Subcutaneous abdominal adipose tissue (tissue), 5 donors: Measurements from ENCODE around the gene OXTR.

Experiments
- H3K27ac ChIP-seq: one replicate; pipeline ENCODE4 v1.7.0; 2013; ENCODE audit warnings: low read depth, mild to moderate bottlenecking, inconsistent platforms, low read length, moderate library complexity
- H3K27me3 ChIP-seq, 5 donors: one replicate each; pipeline ENCODE4 v1.7.0; 2013; ENCODE audit warnings: low read length in 5 of 5, inconsistent platforms in 1 of 5; ENCODE audit not compliant: control insufficient read depth in 5 of 5, insufficient read depth in 4 of 5
- H3K36me3 ChIP-seq, 5 donors: one replicate each; pipeline ENCODE4 v1.7.0; 2013; ENCODE audit warnings: low read length in 5 of 5; ENCODE audit not compliant: control insufficient read depth in 5 of 5, insufficient read depth in 5 of 5
- H3K4me1 ChIP-seq, 5 donors: one replicate each; pipeline ENCODE4 v1.7.0; 2013; ENCODE audit warnings: low read length in 5 of 5, mild to moderate bottlenecking in 3 of 5, moderate library complexity in 1 of 5; ENCODE audit not compliant: control insufficient read depth in 5 of 5, insufficient read depth in 5 of 5
- H3K4me3 ChIP-seq, 5 donors: one replicate each; pipeline ENCODE4 v1.7.0; 2013; ENCODE audit warnings: low read length in 5 of 5, low read depth in 1 of 5
- H3K9ac ChIP-seq, 5 donors: one replicate each; pipeline ENCODE4 v1.7.0; 2013; ENCODE audit warnings: low read length in 5 of 5, mild to moderate bottlenecking in 4 of 5, moderate library complexity in 3 of 5
- H3K9me3 ChIP-seq, 5 donors: one replicate each; pipeline ENCODE4 v1.7.0; 2013; ENCODE audit warnings: low read length in 5 of 5; ENCODE audit not compliant: control insufficient read depth in 5 of 5
- donor health status: healthy.
- donor health status: healthy.
- donor health status: healthy.
- donor health status: healthy.
- donor health status: healthy.

The OXTR gene

GRCh38 chr3:8734908-8735307 lies 34.5 kb downstream of the OXTR start:
- Histone ChIP-seq H3K4me3 (no peak overlapping the region), H3K4me1 (peaks cover 0 to 8% (median 5%) of the 10 kb centered on the region in 5 donors), H3K36me3 (no peaks in the 10 kb centered on the region), H3K9ac (no peak overlapping the region), H3K27me3 (peaks cover 0 to 3% (median 0%) of the 10 kb centered on the region in 5 donors), H3K27ac (no peak overlapping the region), H3K9me3 (peaks cover 0 to 2% (median 0%) of the 10 kb centered on the region in 5 donors)

DNA sequence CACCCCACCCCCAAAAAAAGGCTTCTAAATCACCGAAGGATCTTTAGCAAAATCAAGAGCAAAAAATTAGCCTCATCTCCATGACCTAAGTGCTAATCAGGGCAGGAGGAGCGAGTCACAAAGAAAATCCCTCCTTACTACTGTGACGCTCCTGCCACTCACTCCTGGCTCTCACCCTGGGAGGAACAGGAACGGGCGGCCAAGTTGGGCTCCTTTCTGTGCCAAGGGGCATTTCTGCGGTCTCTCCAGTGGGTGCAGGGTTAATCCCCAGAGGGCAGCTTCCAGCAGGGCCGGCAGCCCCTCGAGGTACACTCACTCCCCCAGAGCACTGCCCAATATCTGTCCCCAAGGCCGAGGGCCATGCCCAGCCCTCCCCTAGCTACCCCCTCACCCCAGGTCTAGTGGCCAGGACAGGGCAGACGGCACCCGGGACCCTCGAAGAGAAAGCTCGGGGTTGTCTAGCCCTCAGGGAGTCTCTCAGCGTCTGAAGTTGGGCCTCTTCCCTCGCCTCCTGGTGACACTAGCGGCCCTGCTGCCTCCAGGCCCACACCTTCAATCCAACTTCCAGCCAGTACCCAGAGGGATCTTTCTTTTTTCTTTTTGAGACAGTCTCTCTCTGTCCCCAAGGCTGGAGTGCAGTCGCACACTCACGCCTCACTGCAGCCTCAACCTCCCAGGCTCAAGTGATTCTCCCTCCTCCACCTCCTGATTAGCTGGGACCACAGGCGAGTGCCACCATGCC lies 35.1 kb downstream of the OXTR start:
- Histone ChIP-seq H3K27me3 (peaks cover 0 to 3% (median 0%) of the 10 kb centered on the region in 5 donors), H3K4me3 (no peak overlapping the region), H3K9me3 (peaks cover 0 to 2% (median 0%) of the 10 kb centered on the region in 5 donors), H3K9ac (no peak overlapping the region), H3K36me3 (no peaks in the 10 kb centered on the region), H3K27ac (no peak overlapping the region), H3K4me1 (peaks cover 0 to 8% (median 5%) of the 10 kb centered on the region in 5 donors)

- H3K4me1 ChIP-seq = peaks cover 0 to 8% (median 5%) of the 10 kb centered on the region in 5 donors
Measured at GRCh38 chr3:8733332-8734094, 35.9 kb downstream of the OXTR start, which contains the start of gene CAV3. TSS of gene CAV3 (plus strand) at chr3:8733802. CDS start at chr3:8733877, 75 bp downstream.

DNA sequence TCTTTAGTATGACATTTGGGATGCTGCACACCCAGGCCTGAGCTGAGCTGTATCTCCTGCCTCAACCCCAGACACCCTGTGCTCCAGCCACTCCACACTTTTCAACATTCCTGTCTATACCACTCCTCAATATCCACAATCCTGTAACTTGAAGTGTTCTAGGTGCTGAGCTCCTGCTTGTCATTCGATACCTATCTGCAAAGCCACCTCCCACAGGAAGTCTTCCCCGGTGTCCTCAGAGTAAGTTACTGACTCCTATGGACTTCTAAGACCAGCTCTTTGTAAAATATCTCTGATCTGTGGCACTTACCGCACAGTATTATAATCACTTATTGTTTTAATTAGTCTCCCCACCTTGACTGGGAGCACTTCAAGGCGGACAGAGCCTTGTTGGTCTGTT lies 37.0 kb downstream of the OXTR start:
- H3K4me3 ChIP-seq = no peak overlapping the region
- no peaks in the 10 kb centered on the region for H3K27me3 ChIP-seq
- H3K9ac ChIP-seq = no peak overlapping the region
- peaks cover 0 to 8% (median 5%) of the 10 kb centered on the region in 5 donors for H3K4me1 ChIP-seq
- H3K9me3 ChIP-seq = peaks cover 0 to 2% (median 0%) of the 10 kb centered on the region in 5 donors
- no peaks in the 10 kb centered on the region for H3K36me3 ChIP-seq
- H3K27ac ChIP-seq = no peak overlapping the region

More at GRCh38 chr3:8733332-8734094, 35.9 kb downstream of the OXTR start, which contains the start of gene CAV3:
- Histone ChIP-seq H3K27me3 (peaks cover 0 to 2% (median 0%) of the 10 kb centered on the region in 5 donors), H3K4me3 (no peak within 1 kb of the TSS), H3K9ac (no peak within 1 kb of the TSS), H3K36me3 (no peaks in the 10 kb centered on the region), H3K9me3 (peaks cover 0 to 2% (median 0%) of the 10 kb centered on the region in 5 donors), H3K27ac (no peak within 1 kb of the TSS)

GRCh38 chr3:8730656-8731055 lies 38.8 kb downstream of the OXTR start:
- Histone ChIP-seq H3K27me3 (no peaks in the 10 kb centered on the region), H3K9ac (no peak overlapping the region), H3K36me3 (no peaks in the 10 kb centered on the region), H3K9me3 (peaks cover 3 to 11% (median 8%) of the 10 kb centered on the region in 5 donors), H3K4me1 (peaks cover 0 to 8% (median 5%) of the 10 kb centered on the region in 5 donors), H3K4me3 (no peak overlapping the region), H3K27ac (no peak overlapping the region)

- Histone ChIP-seq H3K9me3 (peaks cover 3 to 11% (median 8%) of the 10 kb centered on the region in 5 donors), H3K27ac (no peak overlapping the region), H3K36me3 (no peaks in the 10 kb centered on the region), H3K9ac (no peak overlapping the region), H3K4me3 (no peak overlapping the region), H3K4me1 (peaks cover 0 to 8% (median 5%) of the 10 kb centered on the region in 5 donors), H3K27me3 (peaks cover 0 to 2% (median 0%) of the 10 kb centered on the region in 5 donors)
Measured at GRCh38 chr3:8729479-8729878, 39.9 kb downstream of the OXTR start.

GRCh38 chr3:8727605-8728512 lies 41.6 kb downstream of the OXTR start:
- Histone ChIP-seq H3K27me3 (peaks cover 0 to 3% (median 0%) of the 10 kb centered on the region in 5 donors), H3K27ac (no peak overlapping the region), H3K4me3 (no peak overlapping the region), H3K9ac (no peak overlapping the region), H3K9me3 (peaks cover 3 to 11% (median 8%) of the 10 kb centered on the region in 5 donors), H3K4me1 (no peaks in the 10 kb centered on the region), H3K36me3 (no peaks in the 10 kb centered on the region)

DNA sequence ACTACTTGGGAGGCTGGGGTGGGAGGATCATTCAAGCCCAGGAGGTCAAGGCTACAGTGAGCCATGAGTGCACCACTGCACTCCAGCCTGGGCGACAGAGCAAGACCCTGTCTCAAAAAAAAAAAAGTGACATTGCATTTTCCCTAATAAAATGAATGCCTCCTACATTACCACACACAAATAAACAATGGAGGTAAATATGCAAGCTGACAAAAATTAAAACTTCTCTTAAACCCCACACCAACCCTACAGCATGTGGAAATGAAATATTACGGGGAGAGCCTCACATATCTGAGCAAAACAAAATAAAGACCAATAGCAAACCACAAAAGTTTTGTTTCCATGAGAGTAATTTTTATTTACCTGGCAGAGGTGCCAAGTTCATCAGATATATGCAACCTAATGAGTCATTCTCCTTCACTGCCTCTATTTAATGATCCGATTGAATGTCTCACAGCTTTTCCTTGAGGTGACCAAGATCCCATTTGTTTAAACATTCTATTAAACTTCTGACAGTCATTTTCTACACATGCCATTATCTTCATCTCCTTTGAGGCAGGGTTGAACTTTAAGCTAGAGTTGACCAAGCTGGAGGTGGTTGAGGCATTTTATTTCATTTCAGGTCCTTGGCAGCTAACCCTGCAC lies 45.2 kb downstream of the OXTR start:
- Histone ChIP-seq H3K9ac (no peak overlapping the region), H3K36me3 (no peaks in the 10 kb centered on the region), H3K9me3 (peaks cover 3 to 10% (median 8%) of the 10 kb centered on the region in 5 donors), H3K27me3 (peaks cover 0 to 3% (median 0%) of the 10 kb centered on the region in 5 donors), H3K4me1 (no peaks in the 10 kb centered on the region), H3K27ac (no peak overlapping the region), H3K4me3 (no peak overlapping the region)

DNA sequence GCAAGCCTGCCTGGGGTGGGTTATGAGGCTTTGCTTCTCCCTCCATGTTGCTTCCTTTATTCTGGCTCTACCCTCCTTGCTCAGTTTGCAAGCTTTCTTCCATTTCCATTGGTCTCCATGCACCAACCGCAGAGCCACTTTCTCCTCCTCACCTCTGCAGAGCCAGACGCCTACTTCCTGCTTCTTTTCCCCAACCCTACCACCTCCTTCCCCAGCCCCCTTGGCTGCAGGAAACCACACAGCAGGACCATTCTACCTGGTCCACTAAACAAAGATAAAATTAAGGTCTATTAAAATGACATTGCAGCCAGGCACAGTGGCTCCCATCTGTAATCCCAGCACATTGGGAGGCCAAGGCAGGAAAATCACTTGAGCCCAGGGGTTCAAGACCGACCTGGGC lies 45.8 kb downstream of the OXTR start:
- no peaks in the 10 kb centered on the region for H3K36me3 ChIP-seq
- no peaks in the 10 kb centered on the region for H3K4me1 ChIP-seq
- H3K4me3 ChIP-seq = no peak overlapping the region
- peaks cover 3 to 10% (median 8%) of the 10 kb centered on the region in 5 donors for H3K9me3 ChIP-seq
- H3K9ac ChIP-seq = no peak overlapping the region
- no peak overlapping the region for H3K27ac ChIP-seq
- H3K27me3 ChIP-seq = peaks cover 0 to 3% (median 0%) of the 10 kb centered on the region in 5 donors
